Kidney glomerular epithelial cell (primary cell): ENCODE results near the gene DERL3.

ENCODE experiments used
- DNase-seq: peaks from one replicate; lab custom pipeline; 2025; lab: John Stamatoyannopoulos, UW

DERL3 gene

DNA sequence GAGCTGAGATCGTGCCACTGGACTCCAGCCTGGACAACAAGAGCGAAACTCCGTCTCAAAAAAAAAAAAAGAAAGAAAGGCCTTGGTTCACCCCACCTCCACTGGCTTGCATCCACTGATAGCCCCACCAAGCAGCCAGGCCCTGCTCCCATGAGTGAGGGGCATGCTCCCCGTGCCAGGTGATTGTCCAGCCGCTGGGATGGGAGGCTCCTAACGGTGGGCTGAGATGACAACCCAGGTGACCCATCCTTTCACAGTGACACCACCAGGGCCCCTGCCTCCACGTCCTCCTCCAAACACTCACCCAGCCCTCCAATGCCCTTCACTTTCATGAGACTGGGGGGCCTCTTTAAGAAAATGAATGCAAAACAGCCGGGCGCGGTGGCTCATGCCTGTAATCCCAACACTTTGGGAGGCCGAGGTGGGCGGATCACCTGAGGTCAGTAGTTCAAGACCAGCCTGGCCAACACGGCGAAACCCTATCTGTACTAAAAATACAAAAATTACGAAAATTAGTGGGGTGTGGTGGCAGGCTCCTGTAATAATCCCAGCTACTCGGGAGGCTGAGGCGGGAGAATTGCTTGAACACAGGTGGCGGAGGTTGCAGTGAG, 8.6 kb upstream of the DERL3 start:
- DNase-seq, result no peak

DNA sequence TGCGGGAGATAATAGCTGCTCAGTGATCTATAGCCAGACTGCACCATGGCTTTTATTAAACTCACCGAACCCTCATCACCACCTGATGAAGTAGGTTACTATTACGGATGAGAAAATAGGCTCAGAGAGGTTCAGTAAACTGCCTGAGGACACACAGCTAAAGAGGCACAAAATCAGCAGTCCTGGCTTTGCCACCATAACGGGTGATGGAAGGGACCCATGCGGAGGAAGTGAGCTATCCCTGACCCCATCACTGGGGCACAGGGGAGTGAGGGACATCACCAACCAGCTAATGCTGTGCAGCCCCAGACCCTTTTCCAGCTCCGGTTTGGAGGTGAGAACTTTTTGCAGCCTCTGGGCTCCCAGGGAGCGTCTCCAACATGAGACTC, 7.3 kb upstream of the DERL3 start:
- no peak for DNase-seq

DNA sequence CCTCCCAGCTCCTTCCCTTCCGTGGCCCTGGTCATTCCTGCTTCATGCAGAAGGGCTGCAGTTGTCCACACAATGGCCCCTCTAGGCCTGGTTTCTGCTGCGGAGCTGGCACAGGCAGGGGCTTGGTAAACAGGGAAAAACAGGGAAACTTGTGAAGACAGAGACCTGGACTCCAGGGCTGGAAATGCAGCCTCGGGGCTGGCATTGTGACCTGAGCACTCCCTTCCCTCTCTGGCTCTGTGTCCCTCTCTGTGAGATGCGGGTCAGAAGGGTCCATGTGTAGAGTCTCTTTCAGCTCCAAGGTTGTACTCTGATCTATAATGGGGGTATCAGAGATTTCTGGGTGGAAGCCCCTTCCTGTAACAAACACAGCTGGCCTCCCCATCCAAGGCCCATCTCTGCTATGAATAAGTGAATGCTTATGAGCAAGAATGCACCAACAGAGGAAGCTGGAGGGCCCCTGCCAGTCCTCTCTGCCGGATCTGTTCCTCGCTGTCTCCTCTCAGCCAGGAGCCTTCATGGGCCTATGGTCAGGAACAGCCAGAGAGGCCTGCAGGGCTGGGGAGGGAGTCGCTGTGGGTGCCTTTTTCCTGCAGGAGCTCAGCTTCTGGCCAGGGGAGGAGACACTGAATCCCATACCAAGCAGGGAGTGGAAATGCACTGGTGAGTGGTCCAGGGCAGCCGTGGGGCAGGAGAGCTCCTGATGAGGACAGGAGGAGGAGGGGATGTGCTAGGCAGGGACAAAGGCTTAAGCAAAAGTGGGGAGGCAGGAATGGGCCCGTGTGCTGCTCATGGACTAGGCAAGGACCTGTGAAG, 6.7 kb upstream of the DERL3 start:
- DNase-seq, result no peak

- DNase-seq, result no peak
These were observed 6.0 kb upstream of the DERL3 start for GRCh38 chr22:23844739-23845202.

DNA sequence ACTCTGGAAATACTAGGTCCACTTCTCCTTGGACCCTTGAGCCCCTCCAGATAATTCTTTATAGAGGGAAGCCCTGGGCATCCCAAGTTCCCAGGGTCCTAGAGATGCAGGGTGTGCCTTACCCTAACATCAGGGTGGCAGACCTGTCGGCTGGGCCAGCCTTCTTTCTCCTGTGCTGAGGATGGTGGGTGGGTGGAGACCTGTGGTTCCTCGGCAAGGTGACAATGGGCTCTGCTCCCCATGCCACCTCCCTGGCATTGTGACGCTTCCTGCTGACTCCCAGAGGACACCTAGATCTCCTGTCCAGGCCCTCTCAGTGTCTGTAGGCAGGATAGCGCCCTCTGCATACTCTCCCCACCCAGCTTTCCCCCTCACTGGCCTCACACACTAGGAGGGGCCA, 3.8 kb upstream of the DERL3 start:
- DNase-seq, result no peak

GRCh38 chr22:23841736-23842445, 3.1 kb upstream of the DERL3 start:
- DNase-seq, result no peak

- no peak for DNase-seq
These were observed 2.5 kb upstream of the DERL3 start for GRCh38 chr22:23841292-23841691.

DNA sequence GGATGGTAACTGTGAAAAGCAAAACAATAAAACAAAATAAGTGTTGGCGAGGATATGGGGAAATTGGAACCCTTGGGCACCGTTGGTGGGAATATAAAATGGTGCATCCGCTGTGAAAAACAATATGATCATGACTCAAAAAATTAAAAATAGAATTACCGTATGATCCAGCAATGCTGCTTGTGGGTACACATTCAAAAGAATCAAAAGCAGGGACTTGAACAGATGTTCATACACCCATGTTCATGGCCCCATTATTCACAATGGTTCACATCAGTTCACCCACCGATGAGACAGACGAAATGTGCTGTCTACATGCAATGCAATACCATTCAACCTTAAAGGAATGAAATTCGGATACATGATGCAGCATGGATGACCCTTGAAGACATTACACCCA, 1.2 kb upstream of the DERL3 start:
- DNase-seq, result no peak

DNA sequence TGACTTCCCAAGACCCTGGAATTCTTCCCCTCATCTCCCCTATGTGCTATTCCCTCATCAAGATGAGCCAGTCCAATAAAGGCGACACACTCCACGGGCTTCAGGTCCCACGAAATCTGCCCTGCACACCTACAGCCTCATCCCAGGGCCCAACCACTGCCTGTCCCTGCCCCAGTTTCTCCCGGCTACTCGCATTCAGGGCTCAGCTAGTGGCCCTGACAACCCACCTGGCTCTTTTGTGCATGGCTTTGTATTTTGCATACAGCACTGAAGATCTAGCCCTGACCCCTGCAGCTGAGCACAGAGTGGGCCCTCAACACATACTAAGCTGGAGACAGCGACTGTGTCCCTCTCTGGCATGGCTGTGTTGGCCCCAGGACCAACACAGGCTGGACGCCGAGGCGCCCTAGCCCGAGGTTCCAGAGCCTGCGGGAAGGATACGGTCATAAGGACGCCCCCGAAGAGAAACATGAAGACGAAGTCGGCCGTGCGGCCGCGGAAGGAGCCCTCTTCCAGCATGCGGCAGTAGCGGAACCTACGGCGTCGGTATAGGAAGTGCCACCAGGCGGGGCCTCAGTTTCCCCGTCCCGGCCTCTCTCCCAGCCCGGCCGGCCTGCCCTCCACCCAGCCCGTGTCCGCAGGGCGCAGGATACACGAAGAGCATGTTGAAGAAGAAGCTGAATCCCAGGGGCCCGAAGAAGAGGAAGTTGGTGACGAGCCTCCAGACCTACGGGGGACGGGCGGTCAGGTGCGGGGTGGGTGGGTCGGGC, 710 bp downstream of the DERL3 start:
- DNase-seq, result no peak

GRCh38 chr22:23837496-23837859, 1.3 kb downstream of the DERL3 start:
- DNase-seq, result no peak

DNA sequence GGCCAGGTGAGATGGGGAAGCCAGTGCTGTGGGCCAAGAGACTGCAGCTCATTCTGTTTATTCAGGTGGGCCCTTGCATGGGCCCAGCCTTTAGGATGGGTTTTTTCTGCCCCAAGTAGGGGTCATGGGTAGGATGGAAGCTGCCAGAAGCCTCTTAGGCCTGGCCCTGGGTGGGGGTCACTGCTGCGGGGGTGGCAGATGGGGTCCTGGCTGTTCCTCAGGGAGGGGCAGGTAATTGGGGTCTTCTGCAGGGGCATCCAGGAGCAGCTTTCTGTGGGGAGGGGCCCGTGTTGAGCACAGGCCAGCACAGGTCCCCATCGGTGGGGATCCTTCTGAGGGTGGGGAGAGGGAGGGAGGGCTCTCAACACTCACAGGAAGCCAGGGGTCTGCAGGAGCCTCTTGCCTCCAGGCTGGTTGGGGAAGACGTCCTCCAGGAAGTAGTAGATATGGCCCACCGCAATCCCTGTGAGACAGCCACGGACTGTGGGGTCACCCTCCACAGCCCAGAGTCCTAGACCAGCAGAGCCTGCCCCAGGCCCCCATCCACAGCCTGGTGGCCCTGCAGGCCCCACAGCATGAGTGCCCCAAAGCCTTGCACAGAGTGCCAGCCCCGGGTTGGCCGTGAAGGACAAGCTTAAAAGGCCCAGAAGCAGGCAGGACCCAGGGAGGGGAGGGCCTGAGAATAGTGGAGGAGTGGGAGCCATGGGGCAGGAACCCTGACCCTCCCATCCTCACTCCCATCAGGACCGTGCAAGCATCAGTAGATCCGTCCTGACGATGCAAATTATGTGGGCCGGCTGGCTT, 1.9 kb downstream of the DERL3 start:
- DNase-seq, result no peak

DNA sequence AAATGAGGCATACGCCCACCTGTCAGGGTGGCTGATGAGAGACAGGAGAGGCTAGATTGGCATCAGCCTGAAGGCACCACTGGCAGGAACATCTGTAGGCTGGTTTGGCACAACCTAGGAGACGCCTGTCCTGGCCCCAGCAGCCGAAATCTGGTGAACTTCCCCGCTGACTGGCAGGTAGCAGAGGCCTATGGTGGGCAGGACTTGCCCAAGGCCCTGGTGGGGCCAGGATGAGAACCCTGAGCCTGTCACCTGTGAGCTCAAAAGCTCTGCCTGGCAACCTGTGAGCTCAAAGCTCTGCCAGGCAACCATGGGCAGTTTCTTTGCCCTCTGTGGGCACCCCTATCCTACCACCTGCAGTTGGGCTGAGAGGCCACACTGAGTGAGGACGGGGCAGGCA, 2.5 kb downstream of the DERL3 start:
- DNase-seq, result no peak

DNA sequence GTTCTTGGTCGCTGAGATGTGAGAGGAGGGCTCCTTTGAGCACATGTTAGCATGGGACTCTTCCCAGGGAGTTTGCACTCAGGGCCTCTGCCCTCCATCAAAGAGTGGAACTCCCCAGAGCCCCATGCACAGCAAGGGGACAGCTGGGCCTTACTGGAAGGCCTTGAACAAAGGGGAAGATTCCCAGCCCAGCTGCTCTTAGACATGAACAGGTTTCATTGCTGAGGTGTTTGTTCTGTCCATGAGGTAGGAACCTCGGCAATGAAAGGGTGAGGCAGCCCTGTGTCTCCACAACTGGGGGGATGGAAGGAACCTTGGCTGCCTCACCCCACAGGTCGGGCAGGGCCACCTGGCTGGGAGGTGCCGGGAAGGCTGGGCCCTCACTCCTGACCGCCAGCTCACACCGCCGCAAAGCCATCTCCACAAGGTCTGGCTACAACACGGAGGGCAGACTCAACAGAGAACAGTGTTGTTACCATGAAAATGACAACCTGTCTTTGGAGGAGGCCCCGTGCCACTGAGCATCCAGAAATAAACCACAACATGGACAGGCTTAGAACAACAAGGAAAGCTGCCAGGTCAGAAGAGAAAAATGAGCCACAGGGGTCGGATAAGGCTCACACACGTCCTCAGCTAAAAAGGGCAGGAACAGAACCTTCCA, 3.2 kb downstream of the DERL3 start:
- no peak for DNase-seq

DNA sequence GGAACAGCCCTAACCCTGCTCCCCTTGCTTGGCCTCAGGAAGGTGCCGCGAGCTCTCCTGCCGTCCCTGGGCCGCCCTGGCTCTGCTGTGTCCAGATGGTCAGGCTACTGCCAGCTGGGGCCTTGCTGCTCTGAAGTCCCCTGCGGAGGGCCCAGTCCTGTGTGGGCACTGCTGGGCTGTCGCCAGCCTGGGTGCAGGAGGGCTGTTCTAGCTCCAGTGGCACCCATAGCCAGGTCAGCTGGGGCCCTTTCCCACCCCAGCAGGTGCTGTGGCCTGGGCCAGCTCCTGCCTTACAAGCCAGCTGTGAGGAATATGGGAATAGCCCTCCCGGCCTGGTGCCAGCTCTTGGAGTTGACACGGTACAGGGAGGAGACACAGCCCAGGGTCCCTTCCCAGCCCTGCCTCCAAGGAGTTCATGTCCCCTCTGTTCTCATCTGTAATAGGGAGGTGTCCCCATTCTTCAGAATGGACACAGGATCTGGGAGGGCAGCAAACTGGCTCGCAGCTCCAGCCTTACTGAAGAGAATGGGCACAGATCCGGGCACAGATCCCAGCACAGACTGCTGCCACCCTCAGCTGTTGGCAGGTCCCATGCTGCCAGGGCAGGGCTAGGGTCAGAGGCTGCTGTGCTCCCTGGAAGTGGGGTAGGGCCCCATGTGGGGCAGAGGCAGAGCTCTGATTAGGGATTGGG, 3.9 kb downstream of the DERL3 start:
- no peak for DNase-seq

- DNase-seq, result no peak
These were observed 4.4 kb downstream of the DERL3 start for GRCh38 chr22:23834406-23834792.

DNA sequence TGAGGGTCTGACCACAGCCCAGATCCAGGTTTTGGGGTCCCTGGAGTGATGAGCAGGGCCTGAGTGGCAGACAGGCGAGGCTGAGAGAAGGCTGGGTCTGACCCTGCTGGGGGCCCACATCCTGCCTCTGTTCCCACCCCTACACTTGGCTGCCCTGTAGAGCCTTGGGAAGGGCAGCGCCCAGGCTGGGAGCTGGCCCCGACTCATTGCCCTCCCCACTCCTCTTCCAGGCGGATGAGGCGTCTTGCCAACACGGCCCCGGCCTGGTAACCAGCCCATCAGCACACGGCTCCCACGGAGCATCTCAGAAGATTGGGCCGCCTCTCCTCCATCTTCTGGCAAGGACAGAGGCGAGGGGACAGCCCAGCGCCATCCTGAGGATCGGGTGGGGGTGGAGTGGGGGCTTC, 4.9 kb downstream of the DERL3 start:
- DNase-seq, result no peak

- DNase-seq, result no peak
These were observed 5.6 kb downstream of the DERL3 start for GRCh38 chr22:23833017-23833751.

GRCh38 chr22:23832226-23833016, 6.4 kb downstream of the DERL3 start:
- DNase-seq, result no peak

- no peak for DNase-seq
These were observed 7.0 kb downstream of the DERL3 start for GRCh38 chr22:23831781-23832180.
